GM20000 (cell line): ENCODE results near the gene PHACTR2.
"Not testable (repeated sequence)": the region's sequence is repeated elsewhere in the genome, so short reads cannot be mapped to it uniquely, and the experiment has no call there.

Source experiments
- DNase-seq: peaks from one replicate; pipeline ENCODE4 v3.0.0; 2012; ENCODE audit warnings: low spot score
- TF ChIP-seq, protein P1 (sequence below): IDR thresholded peaks from 2 replicates; pipeline ENCODE4 v1.5.1; 2012; ENCODE audit warnings: mild to moderate bottlenecking, control low read depth; ENCODE audit errors: extremely low read depth, missing control alignments

The PHACTR2 gene

DNA sequence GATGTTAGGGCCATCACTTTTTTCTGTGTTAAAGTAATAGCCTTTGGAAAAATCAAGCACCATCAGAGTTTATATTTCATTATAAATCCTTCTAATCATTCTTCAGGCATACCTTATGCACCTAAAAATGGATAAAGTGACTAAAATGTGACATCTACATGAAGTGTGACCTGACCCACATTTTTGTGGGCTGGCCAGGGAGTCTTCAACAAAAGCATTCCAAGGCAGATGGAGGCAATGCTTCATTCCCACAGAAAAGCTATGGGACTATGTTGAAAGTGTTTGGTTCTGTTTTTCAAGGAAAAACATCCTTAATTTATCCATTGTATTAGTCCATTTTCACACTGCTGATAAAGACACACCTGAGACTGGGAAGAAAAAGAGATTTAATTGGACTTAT lies 106.6 kb downstream of the PHACTR2 start:
- no peak for DNase-seq
- TF ChIP-seq, protein P1, sequence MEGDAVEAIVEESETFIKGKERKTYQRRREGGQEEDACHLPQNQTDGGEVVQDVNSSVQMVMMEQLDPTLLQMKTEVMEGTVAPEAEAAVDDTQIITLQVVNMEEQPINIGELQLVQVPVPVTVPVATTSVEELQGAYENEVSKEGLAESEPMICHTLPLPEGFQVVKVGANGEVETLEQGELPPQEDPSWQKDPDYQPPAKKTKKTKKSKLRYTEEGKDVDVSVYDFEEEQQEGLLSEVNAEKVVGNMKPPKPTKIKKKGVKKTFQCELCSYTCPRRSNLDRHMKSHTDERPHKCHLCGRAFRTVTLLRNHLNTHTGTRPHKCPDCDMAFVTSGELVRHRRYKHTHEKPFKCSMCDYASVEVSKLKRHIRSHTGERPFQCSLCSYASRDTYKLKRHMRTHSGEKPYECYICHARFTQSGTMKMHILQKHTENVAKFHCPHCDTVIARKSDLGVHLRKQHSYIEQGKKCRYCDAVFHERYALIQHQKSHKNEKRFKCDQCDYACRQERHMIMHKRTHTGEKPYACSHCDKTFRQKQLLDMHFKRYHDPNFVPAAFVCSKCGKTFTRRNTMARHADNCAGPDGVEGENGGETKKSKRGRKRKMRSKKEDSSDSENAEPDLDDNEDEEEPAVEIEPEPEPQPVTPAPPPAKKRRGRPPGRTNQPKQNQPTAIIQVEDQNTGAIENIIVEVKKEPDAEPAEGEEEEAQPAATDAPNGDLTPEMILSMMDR: no peak

DNA sequence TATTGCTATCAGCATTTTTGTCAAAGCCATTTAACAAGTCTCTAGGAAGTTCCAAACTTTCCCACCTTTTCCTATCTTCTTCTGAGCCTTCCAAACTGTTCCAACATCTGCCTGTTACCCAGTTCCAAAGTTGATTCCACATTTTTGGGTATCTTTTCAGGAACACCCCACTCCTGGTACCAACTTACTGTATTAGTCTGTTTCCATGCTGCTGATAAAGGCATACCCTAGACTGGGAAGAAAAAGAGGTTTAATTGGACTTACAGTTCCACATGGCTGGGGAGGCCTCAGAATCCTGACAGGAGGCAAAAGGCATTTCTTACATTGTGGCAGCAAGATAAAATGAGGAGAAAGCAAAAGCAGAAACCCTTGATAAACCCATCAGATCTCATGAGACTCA lies 108.6 kb downstream of the PHACTR2 start:
- DNase-seq: not testable (repeated sequence)

DNA sequence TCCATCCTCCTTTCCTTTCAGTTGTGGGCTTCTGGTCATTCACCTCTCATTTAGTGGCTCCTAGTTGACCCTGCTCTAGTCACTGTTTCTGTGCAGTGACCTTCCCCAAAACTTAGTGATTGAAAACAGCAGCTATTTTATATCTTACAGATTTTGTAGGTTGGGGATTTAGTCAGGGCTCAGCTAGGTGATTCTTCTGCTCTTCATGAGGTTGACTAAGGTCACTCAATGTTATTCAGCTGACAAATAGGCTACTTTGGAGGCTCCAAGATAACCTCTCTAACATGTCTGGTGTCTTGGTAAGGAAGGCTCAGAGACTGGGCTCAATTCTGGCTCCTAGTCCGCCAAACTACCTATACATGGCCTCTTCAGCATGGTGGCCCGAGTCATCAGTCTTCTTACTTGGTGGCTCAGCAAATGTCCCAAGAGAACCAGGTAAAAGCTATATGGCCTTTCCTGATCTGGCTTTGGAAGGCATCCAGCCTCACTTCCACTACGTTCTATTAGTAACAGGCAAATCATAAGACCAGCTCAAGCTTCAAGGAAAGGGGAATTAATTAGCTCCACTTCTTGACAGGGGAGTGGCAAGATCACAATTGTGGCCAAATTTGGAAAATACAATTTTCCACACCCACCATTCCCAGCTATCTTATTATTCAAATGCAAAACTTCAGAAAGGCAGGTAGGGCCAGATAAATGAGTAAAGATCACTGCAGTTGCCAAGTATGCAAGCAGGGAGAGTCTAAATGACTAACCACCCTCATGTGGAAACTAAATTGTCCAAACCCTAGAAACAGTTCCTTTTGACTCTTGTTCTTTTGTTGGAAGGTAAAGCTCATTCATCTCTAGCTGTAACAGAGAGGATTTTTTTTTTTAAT lies 114.9 kb downstream of the PHACTR2 start:
- no peak for DNase-seq
- TF ChIP-seq, protein P1: no peak

DNA sequence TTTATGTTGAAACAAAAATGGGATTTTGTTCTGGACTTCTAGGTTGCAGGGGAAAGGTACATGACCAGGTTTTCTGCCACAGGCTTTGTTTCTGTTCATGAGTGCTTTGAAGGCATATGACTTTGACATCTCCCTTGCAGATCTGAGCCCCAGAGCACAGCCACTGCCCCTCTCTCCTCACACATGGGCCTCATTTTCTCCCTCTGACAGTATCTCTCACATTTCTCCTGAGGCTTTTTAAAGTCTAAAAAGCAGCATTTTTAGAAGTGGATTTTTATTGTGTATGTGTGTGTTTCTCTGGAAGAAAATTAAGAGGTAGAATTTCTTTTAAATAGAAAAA lies 115.5 kb downstream of the PHACTR2 start:
- TF ChIP-seq, protein P1: no peak
- no peak for DNase-seq

DNA sequence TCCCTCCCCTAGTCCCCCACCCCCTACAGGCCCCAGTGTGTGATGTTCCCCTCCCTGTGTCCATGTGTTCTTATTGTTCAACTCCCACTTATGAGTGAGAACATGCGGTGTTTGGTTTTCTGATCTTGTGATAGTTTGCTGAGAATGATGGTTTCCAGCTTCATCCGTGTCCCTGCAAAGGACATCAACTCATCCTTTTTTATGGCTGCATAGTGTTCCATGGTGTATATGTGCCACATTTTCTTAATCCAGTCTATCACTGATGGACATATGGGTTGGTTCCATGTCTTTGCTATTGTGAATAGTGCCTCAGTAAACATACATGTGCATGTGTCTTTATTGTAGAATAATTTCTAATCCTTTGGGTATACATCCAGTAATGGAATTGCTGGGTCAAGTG lies 118.8 kb downstream of the PHACTR2 start:
- DNase-seq: not testable (repeated sequence)

DNA sequence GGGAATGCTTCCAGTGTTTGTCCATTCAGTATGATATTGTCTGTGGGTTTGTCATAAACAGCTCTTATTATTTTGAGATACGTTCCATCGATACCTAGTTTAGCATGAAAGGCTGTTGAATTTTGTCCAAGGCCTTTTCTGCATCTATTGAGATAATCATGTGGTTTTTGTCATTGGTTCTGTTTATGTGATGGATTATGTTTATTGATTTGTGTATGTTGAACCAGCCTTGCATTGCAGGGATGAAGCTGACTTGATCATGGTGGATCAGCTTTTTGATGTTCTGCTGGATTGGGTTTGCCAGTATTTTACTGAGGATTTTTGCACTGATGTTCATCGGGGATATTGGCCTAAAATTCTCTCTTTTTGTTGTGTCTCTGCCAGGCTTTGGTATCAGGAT lies 120.7 kb downstream of the PHACTR2 start:
- not testable (repeated sequence) for DNase-seq

DNA sequence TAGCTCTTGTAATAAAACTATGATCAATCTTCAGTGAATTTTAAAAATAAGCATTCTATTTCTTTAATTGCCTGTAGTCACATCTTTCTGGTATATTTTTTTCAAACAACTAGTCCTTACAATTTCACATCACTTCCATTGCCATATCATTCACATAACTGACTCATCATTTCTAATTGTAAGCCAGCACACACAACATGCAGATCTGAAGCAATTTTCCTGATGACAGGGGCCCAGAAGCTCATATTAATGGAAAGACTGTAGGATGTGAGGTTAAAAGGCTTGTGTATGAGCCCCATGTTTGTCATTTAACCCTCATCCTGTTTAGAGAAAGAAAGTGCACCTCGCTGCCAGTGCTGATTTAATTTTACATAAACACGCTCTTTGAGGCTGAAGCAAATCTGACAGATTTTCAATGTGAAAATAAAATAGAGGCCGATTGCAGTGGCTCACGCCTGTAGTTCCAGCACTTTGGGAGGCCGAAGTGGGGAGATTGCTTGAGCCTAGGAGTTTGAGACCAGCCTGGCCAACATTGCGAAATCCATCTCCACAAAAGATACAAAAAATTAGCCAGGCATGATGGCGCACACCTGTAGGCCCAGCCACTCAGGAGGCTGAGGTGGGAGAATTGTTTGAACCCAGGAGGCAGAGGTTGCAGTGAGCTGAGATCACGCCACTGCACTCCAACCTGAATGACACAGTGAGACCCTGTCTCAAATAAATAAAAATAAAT lies 125.2 kb downstream of the PHACTR2 start:
- DNase-seq: no peak
- TF ChIP-seq, protein P1: no peak

DNA sequence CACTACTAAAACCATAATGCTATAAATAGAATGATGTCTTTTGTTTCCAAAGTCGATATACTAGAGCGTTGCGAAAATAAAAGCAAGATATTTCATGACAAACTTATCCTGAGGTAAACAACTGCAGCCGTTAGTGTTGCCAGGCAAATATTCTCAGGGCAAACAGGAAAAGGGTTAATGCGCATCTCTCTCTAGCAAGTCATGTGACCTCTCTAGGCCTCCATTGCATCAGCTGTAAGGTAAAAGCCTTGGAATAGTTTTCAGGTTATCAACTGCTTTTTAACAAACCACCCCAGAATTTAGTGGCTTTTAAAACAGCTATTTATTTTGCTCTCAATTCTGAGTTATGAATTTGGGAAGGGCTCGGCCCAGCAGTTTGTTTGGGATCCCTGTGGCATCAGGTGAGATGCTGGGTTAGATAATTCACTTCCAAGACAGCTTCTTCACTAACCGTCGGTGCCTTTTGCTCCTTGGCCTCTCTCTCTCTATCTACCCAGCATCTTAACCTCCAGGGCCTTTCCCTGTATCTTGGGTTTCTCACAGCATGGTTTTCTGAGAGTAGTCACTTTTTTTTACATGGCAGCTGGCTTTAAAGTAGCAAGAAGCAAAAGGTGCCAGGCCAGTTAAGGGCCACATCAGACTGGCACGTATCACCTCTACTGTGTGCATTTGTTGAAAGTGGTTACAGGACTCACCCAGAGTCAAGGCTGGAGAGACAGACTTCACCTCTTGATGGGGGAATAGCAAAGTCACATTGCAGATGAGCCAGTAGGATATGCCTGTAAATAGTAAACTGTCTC lies 126.2 kb downstream of the PHACTR2 start:
- DNase-seq: no peak
- TF ChIP-seq, protein P1: no peak

DNA sequence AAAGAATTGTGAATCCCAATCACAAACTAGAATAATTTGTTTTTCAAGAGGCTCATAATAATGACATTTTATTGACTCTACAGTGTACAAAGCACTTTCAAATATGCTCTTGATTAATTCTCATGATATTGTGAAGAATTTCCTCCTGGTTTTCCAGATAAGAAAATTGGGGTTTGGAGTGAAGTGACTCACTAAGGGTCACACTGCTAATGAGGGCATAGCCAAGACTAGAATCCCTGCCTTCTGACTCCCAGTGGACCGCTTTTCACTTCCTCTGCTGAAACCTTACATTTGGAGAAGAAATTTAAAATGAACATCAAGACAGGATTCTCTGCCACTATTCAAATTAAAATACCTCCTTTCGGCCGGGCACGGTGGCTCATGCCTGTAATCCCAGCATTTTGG lies 127.1 kb downstream of the PHACTR2 start:
- no peak for DNase-seq
- TF ChIP-seq, protein P1: no peak
